Measurements from ENCODE around the gene PRPF8. TPM values are rescaled to one million over a fixed set of nuclear protein-coding genes. Genes with fewer than 3 reads are reported as not detected.

Gene PRPF8
- total and polyA plus RNA-seq, 2 of the 13 experiments (the other 11 are each of a cell fraction or from before 2014, with no cell fraction given) = 112 to 179 TPM

- TF ChIP-seq TBL1XR1 (IDR thresholded peaks at IDR 0.05; ENCODE audit: borderline replicate concordance, low read length, partially characterized antibody) (no peak), FOSL2 (CRISPR knock-in tag; IDR thresholded peaks at IDR 0.05) (no peak), MYPOP (CRISPR knock-in tag; IDR thresholded peaks at IDR 0.05) (no peak; the same call in 1 of the 2 replicates), ZZZ3 (CRISPR knock-in tag; IDR thresholded peaks at IDR 0.05; ENCODE audit: borderline replicate concordance) (no peak), HBP1 (CRISPR knock-in tag; IDR thresholded peaks at IDR 0.05; ENCODE audit: low read depth) (no peak), KMT2B (CRISPR knock-in tag; IDR thresholded peaks at IDR 0.05) (no peak), SKIL (CRISPR knock-in tag; IDR thresholded peaks at IDR 0.05; ENCODE audit: borderline replicate concordance) (peak; percentile 64)
These were observed 63.3 kb downstream of the PRPF8 start (continued) for GRCh38 chr17:1621273-1621954.
